ENCODE measurements around the gene EVC.

EVC gene

GRCh38 chr4:5772528-5773270 lies 61.7 kb downstream of the EVC start:
- no peak for ATAC-seq
- Mint-ChIP-seq H3K9me3 (peaks cover 14% of the 10 kb centered on the region), H3K27me3 (peaks cover 3% of the 10 kb centered on the region), H3K36me3 (ENCODE audit: low read depth) (no peaks in the 10 kb centered on the region), H3K4me3 (no peak overlapping the region), H3K27ac (no peak overlapping the region), H3K4me1 (no peaks in the 10 kb centered on the region)
- DNase-seq, result no peak

GRCh38 chr4:5773271-5773555 lies 62.2 kb downstream of the EVC start:
- Mint-ChIP-seq H3K27ac (no peak overlapping the region), H3K27me3 (no peaks in the 10 kb centered on the region)
- DNase-seq, result no peak

GRCh38 chr4:5774416-5775036 lies 63.5 kb downstream of the EVC start:
- Mint-ChIP-seq H3K4me1 (no peaks in the 10 kb centered on the region), H3K9me3 (peaks cover 11% of the 10 kb centered on the region), H3K27ac (no peak overlapping the region), H3K4me3 (no peak overlapping the region), H3K36me3 (ENCODE audit: low read depth) (no peaks in the 10 kb centered on the region), H3K27me3 (no peaks in the 10 kb centered on the region)
- no peak for DNase-seq
- no peak for ATAC-seq

More at GRCh38 chr4:5773271-5773555, 62.2 kb downstream of the EVC start:
- no peak for ATAC-seq
- H3K4me1 Mint-ChIP-seq, result no peaks in the 10 kb centered on the region
- no peak overlapping the region for H3K4me3 Mint-ChIP-seq
- no peaks in the 10 kb centered on the region for H3K36me3 Mint-ChIP-seq (ENCODE audit: low read depth)
- H3K9me3 Mint-ChIP-seq, result peaks cover 11% of the 10 kb centered on the region

GRCh38 chr4:5776510-5776909 lies 65.5 kb downstream of the EVC start:
- no peak overlapping the region for H3K4me3 Mint-ChIP-seq
- no peaks in the 10 kb centered on the region for H3K4me1 Mint-ChIP-seq
- ATAC-seq (no peak), DNase-seq (no peak)
- H3K9me3 Mint-ChIP-seq, result peaks cover 11% of the 10 kb centered on the region
- no peaks in the 10 kb centered on the region for H3K27me3 Mint-ChIP-seq
- H3K27ac Mint-ChIP-seq, result no peak overlapping the region
- H3K36me3 Mint-ChIP-seq (ENCODE audit: low read depth), result no peaks in the 10 kb centered on the region

GRCh38 chr4:5780831-5781480 lies 70.0 kb downstream of the EVC start:
- ATAC-seq, result no peak
- Mint-ChIP-seq H3K9me3 (peaks cover 7% of the 10 kb centered on the region), H3K27me3 (no peaks in the 10 kb centered on the region), H3K4me3 (no peak overlapping the region), H3K27ac (no peak overlapping the region), H3K4me1 (no peaks in the 10 kb centered on the region), H3K36me3 (ENCODE audit: low read depth) (no peaks in the 10 kb centered on the region)
- DNase-seq, result no peak

- Mint-ChIP-seq H3K4me1 (no peaks in the 10 kb centered on the region), H3K27me3 (no peaks in the 10 kb centered on the region), H3K36me3 (ENCODE audit: low read depth) (no peaks in the 10 kb centered on the region), H3K27ac (no peak overlapping the region), H3K9me3 (no peaks in the 10 kb centered on the region), H3K4me3 (no peak overlapping the region)
- ATAC-seq, result no peak
- DNase-seq, result no peak
These were observed 70.7 kb downstream of the EVC start for GRCh38 chr4:5781691-5782090.

GRCh38 chr4:5782829-5783476 lies 72.0 kb downstream of the EVC start:
- H3K27ac Mint-ChIP-seq, result no peak overlapping the region
- DNase-seq, result no peak

GRCh38 chr4:5783486-5783885 lies 72.5 kb downstream of the EVC start:
- Mint-ChIP-seq H3K4me3 (no peak overlapping the region), H3K4me1 (no peaks in the 10 kb centered on the region), H3K27me3 (no peaks in the 10 kb centered on the region), H3K27ac (no peak overlapping the region), H3K36me3 (ENCODE audit: low read depth) (no peaks in the 10 kb centered on the region), H3K9me3 (no peaks in the 10 kb centered on the region)
- DNase-seq (no peak), ATAC-seq (no peak)

More at GRCh38 chr4:5782829-5783476, 72.0 kb downstream of the EVC start:
- Mint-ChIP-seq H3K36me3 (ENCODE audit: low read depth) (no peaks in the 10 kb centered on the region), H3K4me3 (no peak overlapping the region), H3K4me1 (no peaks in the 10 kb centered on the region), H3K27me3 (no peaks in the 10 kb centered on the region), H3K9me3 (no peaks in the 10 kb centered on the region)
- ATAC-seq, result no peak

- H3K9me3 Mint-ChIP-seq, result no peaks in the 10 kb centered on the region
- H3K27ac Mint-ChIP-seq, result no peak overlapping the region
- H3K36me3 Mint-ChIP-seq (ENCODE audit: low read depth), result no peaks in the 10 kb centered on the region
- ATAC-seq (no peak), DNase-seq (no peak)
- no peaks in the 10 kb centered on the region for H3K27me3 Mint-ChIP-seq
- H3K4me1 Mint-ChIP-seq, result no peaks in the 10 kb centered on the region
- no peak overlapping the region for H3K4me3 Mint-ChIP-seq
These were observed 73.0 kb downstream of the EVC start for GRCh38 chr4:5784021-5784420.

GRCh38 chr4:5784960-5785611 lies 74.1 kb downstream of the EVC start:
- H3K9me3 Mint-ChIP-seq, result no peaks in the 10 kb centered on the region
- DNase-seq, result no peak
- no peaks in the 10 kb centered on the region for H3K36me3 Mint-ChIP-seq (ENCODE audit: low read depth)
- H3K4me3 Mint-ChIP-seq, result no peak overlapping the region
- no peaks in the 10 kb centered on the region for H3K4me1 Mint-ChIP-seq
- H3K27me3 Mint-ChIP-seq, result no peaks in the 10 kb centered on the region
- H3K27ac Mint-ChIP-seq, result no peak overlapping the region
- ATAC-seq, result no peak

- no peak overlapping the region for H3K27ac Mint-ChIP-seq
- no peak overlapping the region for H3K4me3 Mint-ChIP-seq
- H3K4me1 Mint-ChIP-seq, result no peaks in the 10 kb centered on the region
- DNase-seq, result no peak
- no peaks in the 10 kb centered on the region for H3K9me3 Mint-ChIP-seq
- no peaks in the 10 kb centered on the region for H3K27me3 Mint-ChIP-seq
- ATAC-seq, result no peak
- H3K36me3 Mint-ChIP-seq (ENCODE audit: low read depth), result no peaks in the 10 kb centered on the region
These were observed 75.0 kb downstream of the EVC start for GRCh38 chr4:5785806-5786680.

GRCh38 chr4:5787311-5787710 lies 76.3 kb downstream of the EVC start:
- Mint-ChIP-seq H3K27ac (no peak overlapping the region), H3K27me3 (no peaks in the 10 kb centered on the region), H3K9me3 (no peaks in the 10 kb centered on the region), H3K4me3 (no peak overlapping the region), H3K4me1 (no peaks in the 10 kb centered on the region), H3K36me3 (ENCODE audit: low read depth) (no peaks in the 10 kb centered on the region)
- ATAC-seq (no peak), DNase-seq (no peak)

GRCh38 chr4:5788144-5788543 lies 77.1 kb downstream of the EVC start:
- no peak overlapping the region for H3K27ac Mint-ChIP-seq
- H3K27me3 Mint-ChIP-seq, result no peaks in the 10 kb centered on the region
- DNase-seq, result no peak
- no peaks in the 10 kb centered on the region for H3K4me1 Mint-ChIP-seq
- no peaks in the 10 kb centered on the region for H3K36me3 Mint-ChIP-seq (ENCODE audit: low read depth)
- no peaks in the 10 kb centered on the region for H3K9me3 Mint-ChIP-seq
- H3K4me3 Mint-ChIP-seq, result no peak overlapping the region
- no peak for ATAC-seq

- ATAC-seq (no peak), DNase-seq (no peak)
- Mint-ChIP-seq H3K27me3 (no peaks in the 10 kb centered on the region), H3K9me3 (no peaks in the 10 kb centered on the region), H3K4me3 (no peak overlapping the region), H3K27ac (no peak overlapping the region), H3K4me1 (no peaks in the 10 kb centered on the region), H3K36me3 (ENCODE audit: low read depth) (no peaks in the 10 kb centered on the region)
These were observed 78.1 kb downstream of the EVC start for GRCh38 chr4:5789141-5789540.
